Stimulated activated CD4-positive, alpha-beta T cell treated with anti-CD3 and anti-CD28 coated beads, TNF-alpha, amount 100 ng/mL, for 1 hour (primary cell): ENCODE data around the gene THAP4.

Source experiments
- DNase-seq, 3 donors: peaks; one replicate each; pipeline ENCODE4 v3.0.0-alpha.2; 2020; ENCODE audit warnings: low read depth in 3 of 3, low spot score in 1 of 3

THAP4 gene, protein sequence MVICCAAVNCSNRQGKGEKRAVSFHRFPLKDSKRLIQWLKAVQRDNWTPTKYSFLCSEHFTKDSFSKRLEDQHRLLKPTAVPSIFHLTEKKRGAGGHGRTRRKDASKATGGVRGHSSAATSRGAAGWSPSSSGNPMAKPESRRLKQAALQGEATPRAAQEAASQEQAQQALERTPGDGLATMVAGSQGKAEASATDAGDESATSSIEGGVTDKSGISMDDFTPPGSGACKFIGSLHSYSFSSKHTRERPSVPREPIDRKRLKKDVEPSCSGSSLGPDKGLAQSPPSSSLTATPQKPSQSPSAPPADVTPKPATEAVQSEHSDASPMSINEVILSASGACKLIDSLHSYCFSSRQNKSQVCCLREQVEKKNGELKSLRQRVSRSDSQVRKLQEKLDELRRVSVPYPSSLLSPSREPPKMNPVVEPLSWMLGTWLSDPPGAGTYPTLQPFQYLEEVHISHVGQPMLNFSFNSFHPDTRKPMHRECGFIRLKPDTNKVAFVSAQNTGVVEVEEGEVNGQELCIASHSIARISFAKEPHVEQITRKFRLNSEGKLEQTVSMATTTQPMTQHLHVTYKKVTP

DNA sequence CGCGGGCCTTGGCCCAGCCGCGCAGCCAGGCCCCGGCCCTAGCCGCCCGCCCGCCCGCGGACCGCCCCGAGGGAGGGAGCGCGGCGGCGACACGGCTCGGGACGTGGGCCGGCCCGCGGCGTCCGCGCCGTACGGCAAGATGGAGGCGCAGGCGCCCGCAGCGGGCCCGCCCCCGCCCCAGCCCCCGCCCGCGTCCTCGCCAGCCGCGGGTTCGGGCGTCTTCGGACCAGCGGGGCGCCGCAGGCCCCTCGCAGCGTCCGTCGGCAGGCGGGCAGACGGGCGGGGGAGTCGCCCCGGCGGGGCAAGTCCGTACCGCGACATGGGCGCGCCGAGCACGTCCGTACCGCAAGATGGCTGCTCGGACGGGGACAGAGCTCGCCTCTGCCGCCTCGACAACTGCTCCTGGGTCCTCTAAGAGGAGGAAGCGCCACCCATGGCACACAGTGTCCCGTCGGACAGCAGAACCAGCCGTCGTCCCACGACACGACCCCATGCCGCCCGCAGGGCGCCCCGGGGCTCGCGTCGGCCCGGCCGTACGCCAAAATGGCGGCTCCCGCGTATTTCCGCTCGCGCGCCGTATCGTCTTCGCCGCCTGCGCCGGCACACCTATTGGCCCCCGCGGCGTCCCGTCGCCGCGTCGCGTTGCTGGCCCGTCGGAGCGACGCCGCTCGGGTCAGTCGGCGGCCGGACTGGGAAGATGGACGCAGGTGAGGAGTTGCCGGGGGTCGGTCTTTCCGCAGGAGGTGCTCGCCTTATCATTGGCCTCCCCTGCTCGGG lies at the start of gene THAP4, which contains the start of gene ATG4B:
TSS of gene THAP4 (minus strand) at position 141 of the 777 bp plus-strand sequence. CDS start 141 bp downstream, outside the sequence.
TSS of gene ATG4B (plus strand) at position 676 of the 777 bp plus-strand sequence. CDS start at position 698, 22 bp downstream.
- DNase-seq: peak in 2 of 3 donors; percentile 45 to 62

DNA sequence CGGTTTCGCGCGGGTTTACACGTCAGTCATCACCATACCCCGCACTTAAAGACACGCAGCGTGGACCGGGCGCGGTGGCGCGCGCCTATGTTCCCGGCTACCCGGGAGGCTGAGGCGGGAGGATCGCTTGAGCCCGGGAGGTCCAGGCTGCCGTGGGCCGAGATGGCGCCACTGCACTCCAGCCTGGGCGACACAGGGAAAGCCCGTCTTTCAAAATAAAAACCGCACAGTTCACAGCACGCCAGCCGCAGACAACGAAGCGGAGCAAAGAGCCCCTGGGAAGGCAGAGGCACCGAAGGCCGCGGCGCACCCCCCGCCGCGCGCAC lies 49.3 kb upstream of the THAP4 start:
- peak in 1 of 3 donors; percentile 13 for DNase-seq

DNA sequence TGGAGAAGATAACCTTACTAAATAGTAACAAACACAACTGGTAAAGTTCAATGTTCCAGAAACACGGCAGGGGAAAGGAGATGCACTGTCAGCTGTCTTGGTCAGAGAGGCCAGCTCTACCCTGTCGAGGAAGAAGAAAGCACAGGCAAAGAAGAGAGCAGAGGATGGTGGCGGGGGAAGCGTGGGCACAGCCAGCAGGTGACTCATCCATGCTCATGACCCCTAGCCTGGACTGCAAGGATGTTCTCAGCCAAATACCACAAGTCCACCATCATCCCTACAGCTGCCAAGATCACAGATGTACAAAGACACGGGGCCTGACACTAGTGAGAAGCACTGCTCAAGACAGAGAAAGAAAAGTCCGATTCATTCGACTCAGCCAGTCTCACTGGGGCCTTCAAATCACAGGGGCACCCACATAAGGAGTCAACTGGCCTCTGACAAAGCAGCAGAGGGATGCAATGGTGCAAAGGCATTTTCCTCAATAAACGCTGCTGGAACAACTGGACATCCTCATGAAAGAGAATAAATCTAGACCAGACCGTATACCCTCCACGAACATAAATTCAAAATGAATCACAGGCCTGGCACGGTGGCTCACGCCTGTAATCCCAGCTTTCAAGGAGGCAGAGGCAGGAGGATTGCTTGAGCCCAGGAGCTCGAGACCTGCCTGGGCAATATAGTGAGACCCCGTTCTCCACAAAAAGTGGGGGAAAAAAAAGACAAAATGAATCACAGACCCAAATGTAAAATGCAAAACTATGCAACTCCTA lies 44.1 kb upstream of the THAP4 start:
- DNase-seq: no peak

DNA sequence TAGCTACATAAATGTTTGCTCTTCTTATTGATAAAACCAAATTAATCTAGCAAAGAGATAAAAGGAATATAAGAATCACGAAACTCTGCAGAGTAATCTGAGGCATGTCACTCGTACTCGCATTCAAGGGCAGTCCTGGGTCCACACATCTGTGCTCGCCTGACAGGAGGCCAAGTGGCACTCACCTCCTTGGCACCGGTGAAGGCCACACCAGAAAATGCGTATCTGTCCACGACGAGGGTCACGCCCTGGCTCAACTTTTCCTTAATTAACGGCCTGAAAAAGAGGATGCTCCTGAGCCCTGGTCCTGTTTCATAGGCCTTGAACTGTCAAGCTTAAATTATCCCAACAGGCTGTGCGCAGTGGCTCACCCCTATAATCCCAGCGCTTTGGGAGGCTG lies 43.1 kb upstream of the THAP4 start:
- DNase-seq: no peak

- DNase-seq: no peak
Measured at GRCh38 chr2:241678784-241679540, 42.0 kb upstream of the THAP4 start.

DNA sequence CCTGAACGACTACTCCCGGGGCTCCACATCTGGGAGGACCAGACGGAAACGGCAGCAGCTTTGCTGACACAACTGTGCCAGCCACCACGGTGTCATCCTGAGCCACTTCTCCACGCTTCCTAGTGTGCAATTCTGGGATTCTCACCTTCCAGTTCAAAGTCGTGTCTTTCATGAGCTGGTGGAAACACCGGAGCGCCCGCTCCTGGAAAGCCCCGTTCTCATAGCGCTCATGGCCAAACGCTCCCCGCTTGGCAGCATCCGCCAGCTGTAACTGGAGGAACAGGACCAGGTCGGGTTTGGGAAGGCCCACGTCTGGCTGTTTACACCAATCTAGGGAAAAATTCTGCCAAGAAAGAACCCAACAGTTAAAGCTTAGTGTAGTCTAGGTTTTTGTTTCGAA lies 41.3 kb upstream of the THAP4 start:
- no peak for DNase-seq

DNA sequence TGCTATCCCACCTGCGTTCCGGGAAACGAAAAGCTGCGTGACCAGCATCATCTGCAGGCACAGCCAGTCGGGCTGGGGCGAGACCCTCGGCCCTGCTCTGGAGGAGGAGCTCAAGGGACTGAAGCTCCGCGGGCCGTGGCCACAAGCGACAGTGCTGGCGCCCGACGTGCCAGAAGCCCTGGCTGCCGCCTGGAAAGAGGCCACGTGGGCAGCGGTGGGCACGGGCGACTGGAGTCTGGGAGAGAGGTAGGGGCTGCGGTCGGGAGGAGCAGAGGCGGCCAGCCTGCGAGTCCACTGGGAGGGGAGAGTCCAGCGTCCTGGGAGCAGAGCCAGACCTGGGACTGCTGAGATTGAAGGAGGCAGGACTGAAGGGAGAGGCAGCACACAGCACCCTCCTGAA lies 40.4 kb upstream of the THAP4 start:
- no peak for DNase-seq

DNA sequence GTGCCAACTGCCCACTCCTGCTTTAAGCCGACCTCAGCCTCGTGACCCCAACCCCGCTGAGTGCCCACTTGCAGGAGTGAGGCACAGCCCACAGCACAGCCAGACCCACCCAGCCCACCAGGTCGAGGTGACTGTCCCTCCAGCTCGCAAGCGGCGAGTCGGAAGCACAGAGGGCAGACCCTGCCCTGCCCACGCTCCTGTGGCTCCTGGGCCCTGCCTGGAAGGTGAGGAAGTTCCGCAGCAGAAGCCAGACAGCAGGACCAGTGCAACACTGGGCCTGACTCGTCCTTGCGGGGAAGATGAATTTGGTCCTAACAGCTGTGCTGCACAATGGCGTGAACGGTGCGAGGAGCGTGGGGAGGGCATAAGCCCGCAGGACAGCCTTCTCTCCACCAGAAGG lies 39.7 kb upstream of the THAP4 start:
- DNase-seq: no peak

GRCh38 chr2:241675885-241676284 lies 38.9 kb upstream of the THAP4 start:
- no peak for DNase-seq

- no peak for DNase-seq
Measured at GRCh38 chr2:241673797-241674725, 37.1 kb upstream of the THAP4 start.

DNA sequence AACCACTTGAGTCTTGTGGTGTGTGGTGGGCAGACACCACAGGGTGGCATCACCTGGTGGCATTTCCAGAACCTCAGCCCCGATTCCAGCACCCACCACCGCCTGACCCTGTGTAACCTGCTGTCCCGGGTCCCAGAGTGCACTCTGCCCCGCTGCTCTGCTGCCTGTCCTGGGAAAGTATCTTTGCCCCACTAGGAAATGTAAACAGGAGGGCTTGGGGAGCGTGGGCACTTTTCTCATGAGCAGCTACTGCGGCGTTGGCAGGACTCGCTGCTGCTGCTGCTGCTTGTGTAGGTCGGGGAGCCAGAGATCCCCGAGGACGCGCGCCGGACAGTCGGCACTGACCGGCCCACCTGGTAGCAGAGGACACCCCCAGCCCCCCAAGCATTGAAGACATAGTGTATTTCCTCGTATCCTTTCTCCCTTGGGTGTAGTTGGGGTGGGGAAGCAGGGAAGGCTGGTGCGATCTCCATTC lies 36.3 kb upstream of the THAP4 start:
- no peak for DNase-seq

DNA sequence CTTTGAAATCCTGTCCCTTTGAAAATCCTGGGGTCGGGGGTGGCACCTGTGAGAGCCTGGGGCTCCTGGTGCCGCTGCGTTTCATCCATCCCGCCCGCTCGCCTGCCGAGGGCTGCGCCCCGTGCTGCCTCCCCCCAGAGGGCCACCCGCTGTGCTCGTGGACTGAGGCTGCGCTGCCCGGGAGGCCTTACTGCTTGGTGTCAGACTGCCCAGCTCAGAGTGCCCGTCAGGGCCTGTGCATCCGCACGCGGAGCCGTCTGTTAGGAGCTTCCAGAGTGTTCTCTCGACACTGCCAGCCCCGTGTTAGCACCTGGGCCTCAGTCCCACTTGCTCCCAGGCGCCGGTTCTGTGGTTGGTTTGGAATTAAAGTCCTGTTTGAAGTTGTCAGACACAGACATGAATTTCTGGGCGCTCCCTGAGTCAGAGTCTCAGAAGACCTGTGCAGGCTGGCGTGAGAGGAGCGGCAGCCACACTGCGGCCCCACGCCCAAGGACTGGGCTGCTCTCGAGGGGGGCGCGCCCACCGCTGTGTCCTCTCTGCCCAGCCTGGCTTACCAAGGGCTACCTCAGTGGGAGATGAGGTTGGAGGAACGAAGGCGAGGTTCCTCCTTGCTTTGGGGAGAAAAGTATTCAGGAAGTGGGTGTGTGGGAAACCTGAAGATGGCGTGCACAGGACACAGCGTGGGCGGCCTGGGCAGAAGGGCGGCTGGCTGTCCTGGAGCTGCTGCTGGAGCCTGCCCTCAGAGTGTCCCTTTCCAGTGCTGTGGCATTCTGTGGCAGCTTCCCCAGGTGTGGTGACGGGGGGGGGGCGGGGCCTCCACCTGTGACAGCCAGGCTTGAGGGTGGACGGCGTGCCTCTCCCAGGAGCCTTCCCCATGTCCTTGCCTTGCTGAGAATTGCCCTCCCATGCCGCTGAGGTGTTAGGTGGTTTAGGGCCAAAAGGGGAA lies 35.6 kb upstream of the THAP4 start:
- DNase-seq: no peak

GRCh38 chr2:241671457-241672240 lies 34.7 kb upstream of the THAP4 start:
- no peak for DNase-seq

- DNase-seq: no peak
Measured at GRCh38 chr2:241670333-241671110, 33.6 kb upstream of the THAP4 start.

DNA sequence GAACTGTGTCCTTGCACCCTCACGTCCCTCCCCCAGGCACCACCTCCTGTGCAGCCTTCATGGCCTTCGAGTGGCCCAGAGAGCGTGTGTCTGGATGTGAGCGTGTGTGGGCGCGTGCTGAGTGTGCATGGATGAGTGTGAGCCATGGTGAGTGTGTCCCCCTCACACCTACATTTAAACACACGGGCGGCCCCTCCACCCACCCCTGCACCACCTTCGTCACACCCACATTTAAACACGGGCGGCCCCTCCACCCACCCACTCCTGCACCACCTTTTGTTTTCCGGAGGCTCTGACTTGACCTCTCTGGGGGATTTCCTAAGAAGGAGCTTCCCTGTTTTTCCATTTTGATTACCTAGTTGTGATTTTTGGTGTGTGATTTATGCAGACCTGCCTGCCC lies 31.9 kb upstream of the THAP4 start:
- no peak for DNase-seq

- no peak for DNase-seq
Measured at GRCh38 chr2:241668354-241668753, 31.4 kb upstream of the THAP4 start.
